Mesendoderm (in vitro differentiated cells): ENCODE data around the gene CEP97.

ENCODE experiments used
- DNase-seq: peaks from one replicate; pipeline ENCODE4 v3.0.0; 2013
- H2AK5ac ChIP-seq: 2 replicates; pipeline ENCODE4 v1.6.1; 2013; ENCODE audit warnings: low read length, inconsistent platforms
- H2BK120ac ChIP-seq: 2 replicates; pipeline ENCODE4 v1.6.1; 2013; ENCODE audit warnings: low read depth, mild to moderate bottlenecking, low read length, moderate library complexity, mixed read lengths
- H2BK15ac ChIP-seq: replicated peaks from 2 replicates; pipeline ENCODE4 v1.6.1; 2013; ENCODE audit warnings: low read depth, mild to moderate bottlenecking, moderate library complexity
- H2BK5ac ChIP-seq: 2 replicates; pipeline ENCODE4 v1.6.1; 2013; ENCODE audit warnings: low read length, inconsistent platforms
- H3K18ac ChIP-seq: 2 replicates; pipeline ENCODE4 v1.6.1; 2013; ENCODE audit warnings: mild to moderate bottlenecking, low read length, mixed read lengths
- H3K23ac ChIP-seq: one replicate; pipeline ENCODE4 v1.6.1; 2013; ENCODE audit warnings: low read length
- H3K27ac ChIP-seq: 2 replicates; pipeline ENCODE4 v1.5.1; 2013; ENCODE audit warnings: low read depth, mild to moderate bottlenecking, inconsistent platforms, low read length, moderate library complexity
- H3K27me3 ChIP-seq: 2 replicates; pipeline ENCODE4 v1.6.1; 2013; ENCODE audit warnings: low read length, control low read depth, mild to moderate bottlenecking, inconsistent platforms; ENCODE audit not compliant: insufficient read depth, poor library complexity
- H3K36me3 ChIP-seq: 2 replicates; pipeline ENCODE4 v1.6.1; 2013; ENCODE audit warnings: low read length, inconsistent platforms; ENCODE audit not compliant: control insufficient read depth, insufficient read depth
- H3K4ac ChIP-seq: one replicate; pipeline ENCODE4 v1.6.1; 2013; ENCODE audit warnings: low read depth, mild to moderate bottlenecking, low read length, moderate library complexity
- H3K4me1 ChIP-seq: 2 replicates; pipeline ENCODE4 v1.6.1; 2013; ENCODE audit warnings: low read depth, low read length, inconsistent platforms; ENCODE audit not compliant: control insufficient read depth
- H3K4me2 ChIP-seq: 2 replicates; pipeline ENCODE4 v1.6.1; 2013; ENCODE audit warnings: low read length
- H3K4me3 ChIP-seq: 2 replicates; pipeline ENCODE4 v1.5.1; 2013; ENCODE audit warnings: mild to moderate bottlenecking, low read length
- H3K56ac ChIP-seq: one replicate; pipeline ENCODE4 v1.6.1; 2013; ENCODE audit warnings: low read length
- H3K79me1 ChIP-seq: 2 replicates; pipeline ENCODE4 v1.6.1; 2013; ENCODE audit warnings: low read length, inconsistent platforms
- H3K79me2 ChIP-seq: 2 replicates; pipeline ENCODE4 v1.6.1; 2013; ENCODE audit warnings: mild to moderate bottlenecking, low read length; ENCODE audit not compliant: control insufficient read depth, insufficient read depth
- H3K9ac ChIP-seq: 2 replicates; pipeline ENCODE4 v1.6.1; 2013; ENCODE audit warnings: low read length, inconsistent platforms
- H4K5ac ChIP-seq: one replicate; pipeline ENCODE4 v1.6.1; 2013; ENCODE audit warnings: low read length
- H4K8ac ChIP-seq: one replicate; pipeline ENCODE4 v1.6.1; 2013; ENCODE audit warnings: low read depth, mild to moderate bottlenecking, control low read depth, low read length, moderate library complexity
- WGBS: extraction: QIAGEN DNeasy Blood & Tissue Kit; methylation state at CpG from one replicate; pipeline ENCODE4 v1.1.7; 2013; ENCODE audit warnings: low lambda C conversion rate, missing lambda C conversion rate; ENCODE audit not compliant: insufficient coverage; ENCODE audit errors: extremely low coverage; 5-methylcytosine and 5-hydroxymethylcytosine counted together

CEP97 gene

DNA sequence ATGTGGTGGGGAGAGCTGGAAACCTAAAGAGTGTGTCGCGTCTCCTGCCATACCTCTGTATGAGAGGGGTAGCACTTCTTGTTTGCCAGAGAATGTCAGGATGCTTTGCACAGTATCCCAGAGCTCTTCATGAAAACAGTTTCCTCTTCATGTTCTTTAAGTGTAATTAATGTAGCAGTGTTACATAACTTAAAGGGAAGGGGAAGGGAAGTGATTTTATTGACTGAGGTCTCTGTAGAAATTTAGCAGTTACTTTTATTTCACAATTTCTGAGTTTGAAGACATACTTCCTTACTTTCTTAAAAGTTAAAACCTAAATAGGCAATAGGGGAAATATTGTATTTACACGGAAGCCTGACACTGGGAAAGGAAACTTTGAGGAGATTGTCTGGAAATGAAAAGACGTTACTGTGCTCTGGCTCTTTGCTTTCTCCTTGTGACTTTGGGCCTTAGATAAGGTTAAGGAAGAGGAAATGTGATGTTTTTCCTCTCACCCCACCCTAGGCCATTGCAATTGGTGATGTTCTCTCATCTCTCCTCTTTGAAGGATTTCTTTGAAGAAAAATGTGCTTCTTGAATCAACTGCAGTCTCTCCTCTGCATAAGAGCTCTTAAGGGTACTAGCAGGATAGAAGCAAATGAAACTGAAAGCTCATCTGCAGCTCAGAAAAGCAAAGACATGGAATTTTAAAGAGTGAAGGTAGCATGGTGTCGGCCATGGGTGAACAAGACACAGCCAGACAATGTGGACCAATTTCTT lies 60.6 kb downstream of the CEP97 start:
- H2BK5ac ChIP-seq: no peak overlapping the region
- no peaks in the 10 kb centered on the region for H3K79me1 ChIP-seq
- no peak for DNase-seq
- H3K27me3 ChIP-seq: no peaks in the 10 kb centered on the region
- H3K4me3 ChIP-seq: no peak overlapping the region
- H3K9ac ChIP-seq: no peak overlapping the region
- peaks cover 12% of the 10 kb centered on the region for H3K36me3 ChIP-seq
- no peak overlapping the region for H3K27ac ChIP-seq
- H3K79me2 ChIP-seq: peaks cover 2% of the 10 kb centered on the region
- H3K18ac ChIP-seq: no peak overlapping the region
- no peak overlapping the region for H4K8ac ChIP-seq
- H3K4me2 ChIP-seq: no peak overlapping the region
- H2BK120ac ChIP-seq: no peak overlapping the region
- no peak overlapping the region for H2AK5ac ChIP-seq
- H4K5ac ChIP-seq: no peak overlapping the region
- WGBS: no CpG with 5 or more reads among the region's 5 CpGs
- no peak overlapping the region for H2BK15ac ChIP-seq
- H3K23ac ChIP-seq: no peak overlapping the region
- H3K56ac ChIP-seq: no peak overlapping the region
- H3K4ac ChIP-seq: no peak overlapping the region
- H3K4me1 ChIP-seq: no peaks in the 10 kb centered on the region

DNA sequence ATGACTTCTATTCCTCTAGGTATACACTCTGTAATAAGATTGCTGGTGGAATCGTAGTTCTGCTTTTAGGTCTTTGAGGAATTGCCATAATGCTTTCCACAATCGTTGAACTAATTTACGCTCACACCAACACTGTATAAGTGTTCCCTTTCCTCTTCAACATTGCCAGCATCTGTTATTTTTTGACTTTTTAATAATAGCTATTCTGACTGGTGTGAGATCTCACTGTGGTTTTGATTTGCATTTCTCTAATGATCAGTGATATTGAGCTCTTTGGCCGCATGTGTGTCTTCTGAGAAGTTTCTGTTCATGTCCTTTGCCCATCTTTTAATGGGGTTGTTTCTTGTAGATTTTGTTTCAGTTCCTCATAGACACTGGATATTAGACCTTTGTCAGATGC lies 67.4 kb downstream of the CEP97 start:
- no peak overlapping the region for H3K23ac ChIP-seq
- H3K79me2 ChIP-seq: no peaks in the 10 kb centered on the region
- WGBS: no CpG with 5 or more reads among the region's 4 CpGs
- H3K56ac ChIP-seq: no peak overlapping the region
- no peak for DNase-seq
- H3K79me1 ChIP-seq: no peaks in the 10 kb centered on the region
- H2AK5ac ChIP-seq: no peak overlapping the region
- no peaks in the 10 kb centered on the region for H3K27me3 ChIP-seq
- no peak overlapping the region for H2BK15ac ChIP-seq
- H3K4me3 ChIP-seq: no peak overlapping the region
- H3K4ac ChIP-seq: no peak overlapping the region
- no peak overlapping the region for H3K9ac ChIP-seq
- H3K18ac ChIP-seq: no peak overlapping the region
- no peak overlapping the region for H2BK5ac ChIP-seq
- no peaks in the 10 kb centered on the region for H3K4me1 ChIP-seq
- no peak overlapping the region for H3K27ac ChIP-seq
- no peak overlapping the region for H2BK120ac ChIP-seq
- no peaks in the 10 kb centered on the region for H3K36me3 ChIP-seq
- H4K8ac ChIP-seq: no peak overlapping the region
- H4K5ac ChIP-seq: no peak overlapping the region
- H3K4me2 ChIP-seq: no peak overlapping the region

DNA sequence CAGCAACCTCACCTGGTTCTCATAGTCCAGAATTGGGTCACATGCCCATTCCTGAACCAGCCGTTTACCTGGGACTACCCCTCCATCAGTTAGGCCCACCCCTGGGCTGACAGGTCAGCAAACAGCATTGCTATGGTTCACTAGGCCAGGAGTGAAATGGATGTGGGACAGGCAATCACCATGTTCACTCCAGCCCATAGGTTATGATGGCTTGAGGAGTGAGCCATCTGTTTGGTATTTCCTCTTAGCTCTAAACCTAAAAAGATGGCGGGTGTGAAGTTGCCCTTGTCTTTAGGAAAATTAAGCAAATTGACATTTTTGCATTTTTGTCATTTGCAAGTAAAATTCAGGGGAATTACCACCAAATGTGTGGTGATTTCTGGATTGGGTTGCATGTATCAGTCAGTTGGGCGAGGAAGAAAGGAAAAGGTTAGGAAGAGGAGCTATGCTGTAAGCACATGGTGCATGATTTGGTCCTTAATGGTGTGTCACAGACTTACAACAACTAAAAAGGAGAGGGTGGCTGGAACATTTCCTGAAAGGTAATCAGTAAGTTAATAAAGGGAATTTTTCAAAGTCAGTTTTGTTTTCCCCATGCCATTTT lies 71.8 kb downstream of the CEP97 start:
- peak; percentile 45 for DNase-seq
- Histone ChIP-seq H4K5ac (no peak overlapping the region), H2BK15ac (no peak overlapping the region), H3K18ac (no peak overlapping the region), H3K4me3 (no peak overlapping the region), H3K79me2 (no peaks in the 10 kb centered on the region), H3K79me1 (no peaks in the 10 kb centered on the region), H3K4ac (no peak overlapping the region), H4K8ac (no peak overlapping the region), H3K27me3 (no peaks in the 10 kb centered on the region), H2BK5ac (no peak overlapping the region), H3K9ac (no peak overlapping the region), H3K27ac (no peak overlapping the region), H3K4me2 (no peak overlapping the region), H3K4me1 (no peaks in the 10 kb centered on the region), H3K56ac (no peak overlapping the region), H3K36me3 (no peaks in the 10 kb centered on the region), H2BK120ac (no peak overlapping the region), H3K23ac (no peak overlapping the region), H2AK5ac (no peak overlapping the region)
- WGBS: no CpG with 5 or more reads among the region's 3 CpGs

DNA sequence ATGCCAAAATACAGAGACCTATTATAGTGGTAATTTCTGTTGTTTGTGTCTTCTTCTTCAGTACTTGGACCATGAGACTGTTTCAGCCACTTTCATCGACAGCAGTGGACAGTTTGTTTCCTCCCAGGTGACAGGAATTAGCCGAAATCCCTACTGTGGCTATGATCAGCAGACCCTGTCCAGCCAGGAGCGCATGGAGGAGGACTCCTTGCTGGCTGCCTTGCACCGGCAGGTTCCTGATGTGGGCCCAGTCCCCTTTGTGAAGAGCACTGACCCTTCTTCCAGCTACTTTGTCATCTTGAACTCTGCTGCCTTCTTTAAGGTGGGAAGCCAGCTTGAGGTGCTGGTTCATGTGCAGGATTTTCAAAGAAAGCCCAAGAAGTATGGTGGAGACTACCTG lies 76.8 kb downstream of the CEP97 start:
- Histone ChIP-seq H3K4me3 (no peak overlapping the region), H3K4ac (no peak overlapping the region), H3K4me1 (no peaks in the 10 kb centered on the region), H3K79me1 (no peaks in the 10 kb centered on the region), H2AK5ac (no peak overlapping the region), H3K27ac (no peak overlapping the region), H3K4me2 (no peak overlapping the region), H2BK120ac (no peak overlapping the region), H2BK5ac (no peak overlapping the region), H4K8ac (no peak overlapping the region), H3K36me3 (no peaks in the 10 kb centered on the region), H3K79me2 (no peaks in the 10 kb centered on the region), H3K9ac (no peak overlapping the region), H2BK15ac (no peak overlapping the region), H3K18ac (no peak overlapping the region), H3K56ac (no peak overlapping the region), H4K5ac (no peak overlapping the region), H3K27me3 (no peaks in the 10 kb centered on the region), H3K23ac (no peak overlapping the region)
- no peak for DNase-seq
- WGBS: no CpG with 5 or more reads among the region's 4 CpGs

DNA sequence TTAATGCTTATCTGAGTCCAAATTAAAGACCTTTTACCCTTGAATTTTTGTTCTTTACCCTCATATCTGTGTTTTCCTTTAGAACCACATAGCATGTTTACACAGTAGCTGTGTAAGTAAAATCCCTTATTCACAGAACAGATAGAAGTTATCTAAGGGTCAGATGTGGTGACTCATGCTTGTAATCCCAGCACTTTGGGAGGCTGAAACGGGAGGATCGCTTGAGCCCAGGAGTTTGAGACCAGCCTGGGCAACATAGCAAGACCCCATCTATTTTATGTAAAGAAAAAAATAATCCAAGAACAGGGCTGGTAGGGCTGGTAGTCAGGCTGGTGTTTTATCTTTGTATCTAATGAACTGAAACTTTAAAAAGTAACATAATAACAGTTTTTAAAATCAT lies 77.8 kb downstream of the CEP97 start:
- Histone ChIP-seq H2AK5ac (no peak overlapping the region), H3K79me1 (no peaks in the 10 kb centered on the region), H3K79me2 (no peaks in the 10 kb centered on the region), H2BK120ac (no peak overlapping the region), H3K27me3 (no peaks in the 10 kb centered on the region), H3K18ac (no peak overlapping the region), H4K5ac (no peak overlapping the region), H3K23ac (no peak overlapping the region), H3K4me1 (no peaks in the 10 kb centered on the region), H2BK5ac (no peak overlapping the region), H3K4ac (no peak overlapping the region), H4K8ac (no peak overlapping the region), H3K36me3 (no peaks in the 10 kb centered on the region), H3K56ac (no peak overlapping the region), H3K4me3 (no peak overlapping the region), H3K27ac (no peak overlapping the region), H2BK15ac (no peak overlapping the region), H3K9ac (no peak overlapping the region), H3K4me2 (no peak overlapping the region)
- no CpG with 5 or more reads among the region's 2 CpGs for WGBS
- DNase-seq: no peak
